GM12892 (cell line): ENCODE results near the gene MAP3K6.
"Not testable (repeated sequence)": the region's sequence is repeated elsewhere in the genome, so short reads cannot be mapped to it uniquely, and the experiment has no call there.

Experiments used
- POLR2A ChIP-seq: IDR thresholded peaks from 2 replicates; pipeline ENCODE4 v1.6.1; 2011; ENCODE audit warnings: low read depth, low read length, control low read depth
- POLR2AphosphoS5 ChIP-seq: IDR thresholded peaks from 2 replicates; pipeline ENCODE4 v1.6.1; 2011; ENCODE audit warnings: low read depth, low read length, control low read depth
- TAF1 ChIP-seq: IDR thresholded peaks from 2 replicates; pipeline ENCODE4 v1.6.1; 2011; ENCODE audit warnings: low read depth, mild to moderate bottlenecking, control low read depth, low read length, borderline replicate concordance

GRCh38 chr1:27406791-27407190 lies 40.0 kb upstream of the MAP3K6 start:
- TF ChIP-seq POLR2AphosphoS5, POLR2A, TAF1: not testable (repeated sequence)
